Suprapubic skin (tissue), 4 donors: Measurements from ENCODE around the gene ATPAF1.

Source experiments
- CTCF ChIP-seq, 2 donors: fragments of 200-600 bp in 1 of 2; fragments of 450-650 bp in 1 of 2; sonication (generic) in 1 of 2; IDR thresholded peaks; one replicate each; pipeline ENCODE4 v1.5.1; 2016 to 2019; ENCODE audit warnings: antibody characterized with exemption in 2 of 2, mild to moderate bottlenecking in 1 of 2, moderate library complexity in 1 of 2
- EP300 ChIP-seq: sonication (generic); formaldehyde crosslinking; IDR thresholded peaks from one replicate; pipeline ENCODE4 v1.6.1; 2017; ENCODE audit warnings: antibody characterized with exemption
- POLR2A ChIP-seq, 2 donors: fragments of 450-650 bp; IDR thresholded peaks; one replicate each; pipeline ENCODE4 v1.6.1; 2017; ENCODE audit warnings: antibody characterized with exemption in 2 of 2, mild to moderate bottlenecking in 2 of 2, moderate library complexity in 2 of 2
- POLR2AphosphoS5 ChIP-seq, 3 donors: sonication (generic); formaldehyde crosslinking; IDR thresholded peaks; one replicate each; pipeline ENCODE4 v1.6.1; 2017; ENCODE audit warnings: antibody characterized with exemption in 3 of 3

GRCh38 chr1:46603481-46603857, 64.7 kb downstream of the ATPAF1 start:
- no peak for TF ChIP-seq CTCF (IDR thresholded peaks at IDR 0.05)
- TF ChIP-seq POLR2A (IDR thresholded peaks at IDR 0.05): no peak
- TF ChIP-seq EP300: no peak
- no peak for TF ChIP-seq POLR2AphosphoS5 (IDR thresholded peaks at IDR 0.05)
